Thyroid gland (tissue), 4 donors: Measurements from ENCODE around the gene CHST1.

Experiments used
- POLR2A ChIP-seq, 2 donors: fragments of 450-650 bp; IDR thresholded peaks; one replicate each; pipeline ENCODE4 v1.6.1; 2017; ENCODE audit warnings: antibody characterized with exemption in 2 of 2, mild to moderate bottlenecking in 2 of 2, moderate library complexity in 1 of 2
- TF ChIP-seq, protein P1 (sequence below), 6 experiments: fragments of 200-600 bp in 3 of 6; fragments of 450-650 bp in 3 of 6; sonication (generic) in 3 of 6; IDR thresholded peaks; one replicate each; pipeline ENCODE4 v1.5.1; 2016 to 2019; ENCODE audit warnings: antibody characterized with exemption in 6 of 6, mild to moderate bottlenecking in 2 of 6, inconsistent platforms in 1 of 6, moderate library complexity in 1 of 6

DNA sequence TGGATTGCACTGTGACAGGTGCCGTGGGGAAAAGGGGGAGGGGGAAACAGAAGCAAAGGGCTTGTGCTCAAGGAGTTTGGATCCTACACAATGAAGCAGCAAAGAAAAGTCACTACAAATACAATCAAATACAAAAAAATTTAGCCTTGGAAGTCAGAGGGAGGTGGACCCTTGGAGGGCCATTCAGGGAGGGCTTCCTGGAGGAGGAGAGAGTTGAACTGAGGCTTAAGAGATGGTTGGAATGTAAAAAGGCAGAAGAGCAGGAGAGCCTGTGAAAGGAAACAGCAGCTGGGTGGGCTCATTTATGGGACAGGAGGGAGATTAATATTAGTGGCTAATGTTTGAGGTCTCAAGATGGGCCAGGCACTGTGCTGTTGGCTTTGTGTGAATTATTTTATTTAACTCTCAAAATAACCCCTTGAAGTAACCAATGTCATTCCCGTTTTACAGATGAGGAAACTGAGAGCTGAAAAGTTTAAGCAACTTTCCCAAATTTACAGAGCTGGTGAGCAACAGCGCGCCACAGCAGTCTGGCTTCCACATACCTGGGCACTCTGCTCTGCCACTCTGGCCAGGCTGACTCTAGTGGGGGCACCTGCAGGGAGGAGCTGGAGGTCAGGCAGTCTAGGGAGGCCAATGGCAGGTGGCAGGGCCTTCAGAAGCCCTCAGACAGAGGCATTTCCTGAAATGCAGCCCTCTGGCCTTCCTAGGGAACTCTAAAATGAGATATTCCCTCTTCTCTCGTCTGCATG lies 2.7 kb upstream of the CHST1 start:
- TF ChIP-seq, protein P1, sequence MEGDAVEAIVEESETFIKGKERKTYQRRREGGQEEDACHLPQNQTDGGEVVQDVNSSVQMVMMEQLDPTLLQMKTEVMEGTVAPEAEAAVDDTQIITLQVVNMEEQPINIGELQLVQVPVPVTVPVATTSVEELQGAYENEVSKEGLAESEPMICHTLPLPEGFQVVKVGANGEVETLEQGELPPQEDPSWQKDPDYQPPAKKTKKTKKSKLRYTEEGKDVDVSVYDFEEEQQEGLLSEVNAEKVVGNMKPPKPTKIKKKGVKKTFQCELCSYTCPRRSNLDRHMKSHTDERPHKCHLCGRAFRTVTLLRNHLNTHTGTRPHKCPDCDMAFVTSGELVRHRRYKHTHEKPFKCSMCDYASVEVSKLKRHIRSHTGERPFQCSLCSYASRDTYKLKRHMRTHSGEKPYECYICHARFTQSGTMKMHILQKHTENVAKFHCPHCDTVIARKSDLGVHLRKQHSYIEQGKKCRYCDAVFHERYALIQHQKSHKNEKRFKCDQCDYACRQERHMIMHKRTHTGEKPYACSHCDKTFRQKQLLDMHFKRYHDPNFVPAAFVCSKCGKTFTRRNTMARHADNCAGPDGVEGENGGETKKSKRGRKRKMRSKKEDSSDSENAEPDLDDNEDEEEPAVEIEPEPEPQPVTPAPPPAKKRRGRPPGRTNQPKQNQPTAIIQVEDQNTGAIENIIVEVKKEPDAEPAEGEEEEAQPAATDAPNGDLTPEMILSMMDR (IDR thresholded peaks at IDR 0.05): no peak
- no peak for TF ChIP-seq POLR2A (IDR thresholded peaks at IDR 0.05)
